Osteocyte (in vitro differentiated cells): ENCODE measurements around the gene DAPP1. TPM values are rescaled to one million over a fixed set of nuclear protein-coding genes. Genes with fewer than 3 reads are reported as not detected.

Experiments used
- DNase-seq: peaks from one replicate; pipeline ENCODE4 v3.0.0; 2021; ENCODE audit warnings: mixed read lengths; ENCODE audit not compliant: unreplicated experiment; ENCODE audit errors: extremely low spot score
- H3K27ac Mint-ChIP-seq: one replicate; pipeline ENCODE4 v1.8.0; 2021; ENCODE audit warnings: mild to moderate bottlenecking, mixed read lengths; ENCODE audit not compliant: unreplicated experiment
- H3K27me3 Mint-ChIP-seq: one replicate; pipeline ENCODE4 v1.8.0; 2021; ENCODE audit warnings: mixed read lengths; ENCODE audit not compliant: unreplicated experiment
- H3K36me3 Mint-ChIP-seq: one replicate; pipeline ENCODE4 v1.8.0; 2021; ENCODE audit warnings: mixed read lengths; ENCODE audit not compliant: unreplicated experiment
- H3K4me1 Mint-ChIP-seq: one replicate; pipeline ENCODE4 v1.8.0; 2021; ENCODE audit warnings: mixed read lengths; ENCODE audit not compliant: unreplicated experiment
- H3K4me3 Mint-ChIP-seq: one replicate; pipeline ENCODE4 v1.8.0; 2021; ENCODE audit warnings: mild to moderate bottlenecking, moderate library complexity, mixed read lengths; ENCODE audit not compliant: unreplicated experiment
- H3K9me3 Mint-ChIP-seq: one replicate; pipeline ENCODE4 v1.8.0; 2021; ENCODE audit warnings: mixed read lengths; ENCODE audit not compliant: unreplicated experiment
- total RNA-seq: library from RNA; stranded (reverse); gene quantifications from 2 replicates; pipeline ENCODE4 v1.2.1, GENCODE V29; 2021
- TF ChIP-seq, protein P1 (sequence below): fragments of 200-600 bp; sonication (generic); IDR thresholded peaks from 2 replicates; pipeline ENCODE4 v1.5.0; 2021; ENCODE audit warnings: antibody characterized with exemption, mild to moderate bottlenecking, moderate library complexity

The DAPP1 gene
- total RNA-seq, 1 donor from 2014 or later, result not detected

DNA sequence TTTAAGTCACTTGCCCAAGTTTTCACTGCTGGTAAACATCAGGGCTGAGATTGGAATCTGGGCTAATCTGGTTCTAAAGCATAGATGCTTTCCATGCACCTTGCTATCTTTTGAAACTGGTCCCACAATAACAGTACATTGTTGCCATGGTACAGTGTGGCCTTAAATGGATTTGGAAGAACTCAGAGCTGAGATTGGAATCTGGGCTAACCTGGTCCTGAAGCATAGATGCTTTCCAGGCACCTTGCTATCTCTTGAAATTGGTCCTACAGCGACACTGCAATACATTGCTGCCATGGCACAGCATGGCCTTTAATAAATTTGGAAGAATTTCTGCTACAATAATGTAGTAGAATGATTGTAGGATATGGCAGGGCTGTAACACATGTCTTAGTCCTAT, 28.6 kb downstream of the DAPP1 start:
- Mint-ChIP-seq H3K27me3 (peaks cover 6% of the 10 kb centered on the region), H3K36me3 (no peaks in the 10 kb centered on the region), H3K4me3 (no peak overlapping the region), H3K9me3 (no peaks in the 10 kb centered on the region), H3K4me1 (no peaks in the 10 kb centered on the region), H3K27ac (no peak overlapping the region)
- TF ChIP-seq, protein P1, sequence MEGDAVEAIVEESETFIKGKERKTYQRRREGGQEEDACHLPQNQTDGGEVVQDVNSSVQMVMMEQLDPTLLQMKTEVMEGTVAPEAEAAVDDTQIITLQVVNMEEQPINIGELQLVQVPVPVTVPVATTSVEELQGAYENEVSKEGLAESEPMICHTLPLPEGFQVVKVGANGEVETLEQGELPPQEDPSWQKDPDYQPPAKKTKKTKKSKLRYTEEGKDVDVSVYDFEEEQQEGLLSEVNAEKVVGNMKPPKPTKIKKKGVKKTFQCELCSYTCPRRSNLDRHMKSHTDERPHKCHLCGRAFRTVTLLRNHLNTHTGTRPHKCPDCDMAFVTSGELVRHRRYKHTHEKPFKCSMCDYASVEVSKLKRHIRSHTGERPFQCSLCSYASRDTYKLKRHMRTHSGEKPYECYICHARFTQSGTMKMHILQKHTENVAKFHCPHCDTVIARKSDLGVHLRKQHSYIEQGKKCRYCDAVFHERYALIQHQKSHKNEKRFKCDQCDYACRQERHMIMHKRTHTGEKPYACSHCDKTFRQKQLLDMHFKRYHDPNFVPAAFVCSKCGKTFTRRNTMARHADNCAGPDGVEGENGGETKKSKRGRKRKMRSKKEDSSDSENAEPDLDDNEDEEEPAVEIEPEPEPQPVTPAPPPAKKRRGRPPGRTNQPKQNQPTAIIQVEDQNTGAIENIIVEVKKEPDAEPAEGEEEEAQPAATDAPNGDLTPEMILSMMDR, result no peak
- no peak for DNase-seq

DNA sequence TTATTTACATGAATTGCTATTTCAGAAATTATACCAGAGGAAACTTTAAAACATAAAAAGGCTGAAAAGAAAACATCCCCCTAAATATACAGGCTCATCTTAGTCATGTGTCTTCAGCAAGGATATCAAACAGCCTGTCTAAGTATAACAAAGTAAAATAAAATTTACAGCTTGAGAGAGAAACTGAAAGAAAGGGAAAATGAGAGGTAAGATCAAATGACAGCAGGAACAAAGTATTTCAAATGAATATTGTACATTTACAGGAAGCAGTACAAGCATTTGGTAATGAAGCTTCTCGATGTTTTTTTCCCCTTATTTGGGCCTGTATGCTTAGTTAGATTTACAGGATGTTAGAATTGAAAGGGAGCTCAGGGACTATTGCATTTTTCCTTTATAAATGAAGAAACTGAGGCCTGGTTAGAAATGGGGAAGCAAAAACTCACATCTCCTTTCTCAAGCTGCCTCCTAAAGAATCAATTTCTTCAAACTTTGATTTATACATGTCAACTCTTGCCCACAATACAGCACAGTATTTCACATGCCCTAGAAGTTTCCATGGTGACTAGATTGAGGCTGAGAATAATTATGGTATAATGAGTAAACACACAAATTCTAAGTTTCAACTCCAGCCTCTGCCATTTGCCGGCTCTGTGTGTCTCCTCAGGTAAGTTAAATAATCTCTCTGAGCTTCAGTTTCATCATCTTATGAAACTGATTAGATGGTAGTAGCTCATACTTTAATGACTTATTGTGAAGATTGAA, 29.3 kb downstream of the DAPP1 start:
- no peaks in the 10 kb centered on the region for H3K4me1 Mint-ChIP-seq
- H3K36me3 Mint-ChIP-seq, result no peaks in the 10 kb centered on the region
- no peak overlapping the region for H3K27ac Mint-ChIP-seq

DNA sequence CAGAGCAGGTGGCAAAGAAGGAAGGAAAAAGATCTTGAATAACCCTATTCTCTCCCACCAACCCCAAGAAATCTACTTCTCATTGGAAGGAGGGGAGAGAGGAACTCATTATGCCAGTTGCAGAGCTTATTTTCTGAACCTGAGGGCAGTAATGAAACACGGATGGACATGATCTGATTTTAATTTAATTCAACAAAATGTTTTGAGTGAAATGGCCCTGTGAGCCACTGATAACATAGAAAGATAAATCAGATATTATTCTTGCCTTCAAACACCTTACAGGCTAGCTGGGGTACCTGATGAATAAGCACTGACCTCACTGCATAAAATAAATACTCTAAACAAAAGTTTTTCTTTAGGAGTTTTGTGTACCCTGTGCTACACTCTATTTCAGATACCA, 30.3 kb downstream of the DAPP1 start:
- Mint-ChIP-seq H3K4me3 (no peak overlapping the region), H3K36me3 (no peaks in the 10 kb centered on the region), H3K9me3 (no peaks in the 10 kb centered on the region), H3K4me1 (no peaks in the 10 kb centered on the region), H3K27me3 (peaks cover under 1% of the 10 kb centered on the region), H3K27ac (no peak overlapping the region)
- TF ChIP-seq, protein P1, result no peak
- DNase-seq, result no peak

More for the DNA sequence above, 29.3 kb downstream of the DAPP1 start:
- no peaks in the 10 kb centered on the region for H3K9me3 Mint-ChIP-seq
- TF ChIP-seq, protein P1, result no peak
- peaks cover 6% of the 10 kb centered on the region for H3K27me3 Mint-ChIP-seq
- DNase-seq, result no peak
- no peak overlapping the region for H3K4me3 Mint-ChIP-seq

DNA sequence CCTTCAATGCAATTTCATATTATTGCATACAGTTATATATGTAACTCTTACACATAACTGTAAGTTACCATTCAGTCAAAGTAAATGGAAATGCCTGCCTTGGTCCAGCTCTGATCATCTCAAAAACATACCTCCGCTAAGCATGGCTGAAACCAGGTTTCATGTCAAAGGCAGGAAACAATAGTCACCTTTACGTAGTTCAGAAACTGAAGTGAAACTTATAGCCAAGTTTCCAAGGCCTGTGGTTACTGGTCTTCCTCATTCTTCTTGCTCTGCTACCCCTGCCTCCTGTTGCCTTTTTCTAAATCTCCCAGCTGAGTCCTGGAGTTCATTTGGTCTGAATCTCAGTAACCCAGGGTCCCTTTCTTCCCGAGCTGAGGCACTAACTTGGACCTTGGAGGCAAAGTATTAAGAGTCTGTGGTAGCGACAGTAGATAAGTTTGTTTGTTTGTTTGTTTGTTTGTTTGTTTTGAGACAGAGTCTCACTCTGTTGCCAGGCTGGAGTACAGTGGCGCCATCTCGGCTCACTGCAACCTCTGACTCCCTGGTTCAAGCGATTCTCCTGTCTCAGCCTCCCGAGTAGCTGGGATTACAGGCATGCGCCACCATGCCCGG, 30.8 kb downstream of the DAPP1 start:
- H3K27ac Mint-ChIP-seq, result no peak overlapping the region

DNA sequence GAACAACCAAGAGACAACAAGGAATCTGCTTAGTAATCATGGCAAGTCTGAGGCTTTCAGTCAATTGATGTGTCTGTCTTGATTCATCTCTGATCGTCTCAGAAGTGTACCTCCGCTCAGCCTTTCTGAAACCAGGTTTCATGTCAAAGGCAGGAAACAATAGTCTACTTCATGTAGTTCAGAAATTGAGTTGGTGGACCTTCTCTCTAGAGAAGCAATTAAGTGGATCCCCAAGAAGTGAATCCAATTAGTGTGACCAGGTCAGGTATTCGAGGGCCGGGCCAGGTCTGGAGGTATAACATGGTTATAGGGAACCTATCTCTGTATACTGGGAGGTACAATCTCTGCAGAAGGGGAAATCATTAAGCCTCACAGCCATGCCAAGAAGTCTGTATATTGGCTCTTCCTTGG, 32.0 kb downstream of the DAPP1 start:
- H3K27me3 Mint-ChIP-seq, result peaks cover 7% of the 10 kb centered on the region
- H3K4me3 Mint-ChIP-seq, result no peak overlapping the region
- TF ChIP-seq, protein P1, result no peak
- H3K9me3 Mint-ChIP-seq, result no peaks in the 10 kb centered on the region
- no peaks in the 10 kb centered on the region for H3K36me3 Mint-ChIP-seq
- H3K4me1 Mint-ChIP-seq, result no peaks in the 10 kb centered on the region
- no peak overlapping the region for H3K27ac Mint-ChIP-seq
- DNase-seq, result no peak

More for the DNA sequence above, 30.8 kb downstream of the DAPP1 start:
- TF ChIP-seq, protein P1, result no peak
- DNase-seq, result no peak
- Mint-ChIP-seq H3K9me3 (no peaks in the 10 kb centered on the region), H3K27me3 (no peaks in the 10 kb centered on the region), H3K36me3 (no peaks in the 10 kb centered on the region), H3K4me1 (no peaks in the 10 kb centered on the region), H3K4me3 (no peak overlapping the region)
